GM23338 (cell line): ENCODE measurements around the gene RTEL1. TPM values are rescaled to one million over a fixed set of nuclear protein-coding genes. Genes with fewer than 3 reads are reported as not detected.

Experiments
- polyA plus RNA-seq: library from polyadenylated mRNA; unstranded; fragments of >200 nt; fragmentation: Nextera tagmentation; extraction: Ambion mirVana; gene quantifications from 2 replicates; pipeline ENCODE4 v1.2.1, GENCODE V29; 2016
- small RNA-seq: library from RNA; depleted of rRNA; stranded (forward); fragments of <200 nt; gene quantifications from one replicate; pipeline ENCODE3, GENCODE V24; 2014; ENCODE audit warnings: low replicate concordance
- total RNA-seq: library from RNA; depleted of rRNA; stranded (reverse); fragments of >200 nt; shearing (Covaris generic); gene quantifications from 2 replicates; pipeline ENCODE4 v1.2.3, GENCODE V29; 2014; rRNA removed

RTEL1 gene
- total and polyA plus RNA-seq, 2 experiments from 2014 or later, result 14.2 to 34.5 TPM

Small RNA genes lying within 50 kb of the gene (small RNA-seq; reads per million reads assigned to genes)
- gene LIME1, result not detected
- gene TNFRSF6B, result not detected

Other genes with a start within 250 kb of the RTEL1 start
- 61.7 and 92.4 TPM in 2 replicates for gene KCNQ2, start 185.7 kb upstream of the RTEL1 start, total RNA-seq
- 67.9 and 68.5 TPM in 2 replicates for gene KCNQ2, start 185.7 kb upstream of the RTEL1 start, polyA plus RNA-seq
- 37.1 TPM in 2 replicates for gene EEF1A2, start 159.2 kb upstream of the RTEL1 start, total RNA-seq
- gene EEF1A2, start 159.2 kb upstream of the RTEL1 start, polyA plus RNA-seq, result 1.3 and 1.4 TPM in 2 replicates
- 117 and 141 TPM in 2 replicates for gene PPDPF, start 137.5 kb upstream of the RTEL1 start, total RNA-seq
- gene PPDPF, start 137.5 kb upstream of the RTEL1 start, polyA plus RNA-seq, result 83.9 and 92.9 TPM in 2 replicates
- 0.28 TPM in 1 of 2 replicates, not detected in the other for gene PTK6, start 120.9 kb upstream of the RTEL1 start, total RNA-seq
- gene PTK6, start 120.9 kb upstream of the RTEL1 start, polyA plus RNA-seq, result 0.07 TPM in 1 of 2 replicates, not detected in the other
- gene SRMS, start 110.6 kb upstream of the RTEL1 start, total RNA-seq, result 0.50 and 0.59 TPM in 2 replicates
- 0.23 TPM in 1 of 2 replicates, not detected in the other for gene SRMS, start 110.6 kb upstream of the RTEL1 start, polyA plus RNA-seq
- 5.3 and 6.5 TPM in 2 replicates for gene FNDC11, start 104.2 kb upstream of the RTEL1 start, total RNA-seq
- 3.4 and 3.5 TPM in 2 replicates for gene FNDC11, start 104.2 kb upstream of the RTEL1 start, polyA plus RNA-seq
- 39.6 and 48.9 TPM in 2 replicates for gene HELZ2, start 84.1 kb upstream of the RTEL1 start, total RNA-seq
- 4.6 and 5.2 TPM in 2 replicates for gene HELZ2, start 84.1 kb upstream of the RTEL1 start, polyA plus RNA-seq
- gene GMEB2, start 31.2 kb upstream of the RTEL1 start, total RNA-seq, result 19.3 and 20.6 TPM in 2 replicates
- 4.4 and 4.9 TPM in 2 replicates for gene GMEB2, start 31.2 kb upstream of the RTEL1 start, polyA plus RNA-seq
- gene STMN3, start 4.9 kb upstream of the RTEL1 start, total RNA-seq, result 42.7 and 61.3 TPM in 2 replicates
- 28.6 and 29.7 TPM in 2 replicates for gene STMN3, start 4.9 kb upstream of the RTEL1 start, polyA plus RNA-seq
- gene TNFRSF6B, start 38.3 kb downstream of the RTEL1 start, total RNA-seq, result 0.28 and 3.8 TPM in 2 replicates
- not detected in 2 replicates for gene TNFRSF6B, start 38.3 kb downstream of the RTEL1 start, polyA plus RNA-seq
- gene ARFRP1, start 49.7 kb downstream of the RTEL1 start, total RNA-seq, result 19.0 and 24.6 TPM in 2 replicates
- gene ARFRP1, start 49.7 kb downstream of the RTEL1 start, polyA plus RNA-seq, result 16.7 and 18.6 TPM in 2 replicates
- 25.5 and 39.2 TPM in 2 replicates for gene ZGPAT, start 49.7 kb downstream of the RTEL1 start, total RNA-seq
- 21.5 and 25.0 TPM in 2 replicates for gene ZGPAT, start 49.7 kb downstream of the RTEL1 start, polyA plus RNA-seq
- 3.6 and 12.2 TPM in 2 replicates for gene LIME1, start 78.4 kb downstream of the RTEL1 start, total RNA-seq
- gene LIME1, start 78.4 kb downstream of the RTEL1 start, polyA plus RNA-seq, result 4.7 and 7.4 TPM in 2 replicates
- gene SLC2A4RG, start 81.5 kb downstream of the RTEL1 start, total RNA-seq, result 33.8 and 42.0 TPM in 2 replicates
- 22.8 and 25.3 TPM in 2 replicates for gene SLC2A4RG, start 81.5 kb downstream of the RTEL1 start, polyA plus RNA-seq
- 23.0 and 26.9 TPM in 2 replicates for gene ZBTB46, start 173.0 kb downstream of the RTEL1 start, total RNA-seq
- gene ZBTB46, start 173.0 kb downstream of the RTEL1 start, polyA plus RNA-seq, result 3.2 TPM in 2 replicates
- not detected in 2 replicates for gene ABHD16B, start 203.2 kb downstream of the RTEL1 start, total RNA-seq
- gene ABHD16B, start 203.2 kb downstream of the RTEL1 start, polyA plus RNA-seq, result not detected in 2 replicates
- 103 and 104 TPM in 2 replicates for gene TPD52L2, start 207.0 kb downstream of the RTEL1 start, total RNA-seq
- gene TPD52L2, start 207.0 kb downstream of the RTEL1 start, polyA plus RNA-seq, result 39.5 and 40.2 TPM in 2 replicates
- 29.5 and 33.5 TPM in 2 replicates for gene DNAJC5, start 236.8 kb downstream of the RTEL1 start, total RNA-seq
- gene DNAJC5, start 236.8 kb downstream of the RTEL1 start, polyA plus RNA-seq, result 6.9 and 7.1 TPM in 2 replicates